NB4 (cell line): Measurements from ENCODE around the gene RHEX.

ENCODE experiments used
- POLR2A ChIP-seq: IDR thresholded peaks from 2 replicates; pipeline ENCODE4 v1.6.1; 2011; ENCODE audit warnings: mild to moderate bottlenecking; ENCODE audit not compliant: insufficient read length; ENCODE audit errors: extremely low read depth
- TF ChIP-seq, protein P1 (sequence below): IDR thresholded peaks from one replicate; pipeline ENCODE4 v1.5.1; 2012; ENCODE audit warnings: low read depth, low read length
- TF ChIP-seq, protein P2 (sequence below): IDR thresholded peaks from 2 replicates; pipeline ENCODE4 v1.6.1; 2011; ENCODE audit warnings: low read depth, low read length

DNA sequence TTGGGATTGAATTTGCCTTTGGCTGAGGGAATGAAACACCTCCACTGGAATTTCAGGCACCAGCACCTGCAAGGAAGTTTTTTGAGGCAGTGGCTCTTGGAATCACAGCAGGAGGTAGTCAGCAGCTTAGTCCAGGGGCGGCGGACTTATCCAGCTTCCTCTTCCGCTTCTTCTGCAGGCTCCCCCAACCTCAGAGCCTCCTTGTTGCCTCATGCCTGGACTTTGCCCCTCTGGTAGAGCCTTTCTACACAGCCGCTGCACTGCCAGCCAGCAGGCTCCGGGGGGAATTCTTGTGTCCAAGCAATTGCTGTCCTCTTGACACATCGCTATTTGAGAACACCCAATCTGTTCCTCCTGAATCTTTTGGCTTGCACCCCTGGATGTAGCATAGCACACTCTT is 4.4 kb upstream of the RHEX start:
- TF ChIP-seq, protein P1, sequence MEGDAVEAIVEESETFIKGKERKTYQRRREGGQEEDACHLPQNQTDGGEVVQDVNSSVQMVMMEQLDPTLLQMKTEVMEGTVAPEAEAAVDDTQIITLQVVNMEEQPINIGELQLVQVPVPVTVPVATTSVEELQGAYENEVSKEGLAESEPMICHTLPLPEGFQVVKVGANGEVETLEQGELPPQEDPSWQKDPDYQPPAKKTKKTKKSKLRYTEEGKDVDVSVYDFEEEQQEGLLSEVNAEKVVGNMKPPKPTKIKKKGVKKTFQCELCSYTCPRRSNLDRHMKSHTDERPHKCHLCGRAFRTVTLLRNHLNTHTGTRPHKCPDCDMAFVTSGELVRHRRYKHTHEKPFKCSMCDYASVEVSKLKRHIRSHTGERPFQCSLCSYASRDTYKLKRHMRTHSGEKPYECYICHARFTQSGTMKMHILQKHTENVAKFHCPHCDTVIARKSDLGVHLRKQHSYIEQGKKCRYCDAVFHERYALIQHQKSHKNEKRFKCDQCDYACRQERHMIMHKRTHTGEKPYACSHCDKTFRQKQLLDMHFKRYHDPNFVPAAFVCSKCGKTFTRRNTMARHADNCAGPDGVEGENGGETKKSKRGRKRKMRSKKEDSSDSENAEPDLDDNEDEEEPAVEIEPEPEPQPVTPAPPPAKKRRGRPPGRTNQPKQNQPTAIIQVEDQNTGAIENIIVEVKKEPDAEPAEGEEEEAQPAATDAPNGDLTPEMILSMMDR = no peak
- no peak for TF ChIP-seq POLR2A
- TF ChIP-seq, protein P2, sequence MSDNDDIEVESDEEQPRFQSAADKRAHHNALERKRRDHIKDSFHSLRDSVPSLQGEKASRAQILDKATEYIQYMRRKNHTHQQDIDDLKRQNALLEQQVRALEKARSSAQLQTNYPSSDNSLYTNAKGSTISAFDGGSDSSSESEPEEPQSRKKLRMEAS = 0 out of 2 replicates have a peak, but pooled peaks have one; percentile 9
